ENCODE measurements around the gene ZDHHC20.

Gene ZDHHC20

GRCh38 chr13:21463424-21463823, 4.3 kb upstream of the ZDHHC20 start (continued):
- TF ChIP-seq, protein P1, sequence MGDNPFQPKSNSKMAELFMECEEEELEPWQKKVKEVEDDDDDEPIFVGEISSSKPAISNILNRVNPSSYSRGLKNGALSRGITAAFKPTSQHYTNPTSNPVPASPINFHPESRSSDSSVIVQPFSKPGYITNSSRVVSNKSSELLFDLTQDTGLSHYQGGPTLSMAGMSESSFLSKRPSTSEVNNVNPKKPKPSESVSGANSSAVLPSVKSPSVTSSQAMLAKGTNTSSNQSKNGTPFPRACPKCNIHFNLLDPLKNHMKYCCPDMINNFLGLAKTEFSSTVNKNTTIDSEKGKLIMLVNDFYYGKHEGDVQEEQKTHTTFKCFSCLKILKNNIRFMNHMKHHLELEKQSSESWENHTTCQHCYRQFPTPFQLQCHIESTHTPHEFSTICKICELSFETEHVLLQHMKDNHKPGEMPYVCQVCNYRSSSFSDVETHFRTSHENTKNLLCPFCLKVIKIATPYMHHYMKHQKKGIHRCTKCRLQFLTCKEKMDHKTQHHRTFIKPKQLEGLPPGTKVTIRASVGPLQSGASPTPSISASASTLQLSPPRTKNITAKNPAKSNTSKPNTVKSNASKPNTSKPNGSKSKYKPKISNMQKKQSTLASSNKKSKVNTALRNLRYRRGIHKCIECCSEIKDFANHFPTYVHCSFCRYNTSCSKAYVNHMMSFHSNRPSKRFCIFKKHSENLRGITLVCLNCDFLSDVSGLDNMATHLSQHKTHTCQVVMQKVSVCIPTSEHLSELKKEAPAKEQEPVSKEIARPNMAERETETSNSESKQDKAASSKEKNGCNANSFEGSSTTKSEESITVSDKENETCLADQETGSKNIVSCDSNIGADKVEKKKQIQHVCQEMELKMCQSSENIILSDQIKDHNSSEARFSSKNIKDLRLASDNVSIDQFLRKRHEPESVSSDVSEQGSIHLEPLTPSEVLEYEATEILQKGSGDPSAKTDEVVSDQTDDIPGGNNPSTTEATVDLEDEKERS (tag by site-specific recombination; IDR thresholded peaks at IDR 0.05) = no peak
- TF ChIP-seq ZBTB49 (tag by site-specific recombination; IDR thresholded peaks at IDR 0.05; ENCODE audit: low read depth) (no peak), KLF7 (tag by site-specific recombination; IDR thresholded peaks at IDR 0.05; ENCODE audit: borderline replicate concordance) (no peak), ZNF555 (tag by site-specific recombination; conservative IDR thresholded peaks at IDR 0.05) (no peak), ZNF350 (tag by site-specific recombination; IDR thresholded peaks at IDR 0.05) (no peak)

- Histone ChIP-seq H3K4me3 (ENCODE audit: low read depth, low read length) (no peak overlapping the region), H3K4me1 (ENCODE audit: control insufficient read depth, insufficient read depth, low read length) (no peaks in the 10 kb centered on the region), H3K27ac (ENCODE audit: extremely low read depth, low read depth, low read length) (no peak overlapping the region), H3K9me3 (ENCODE audit: control insufficient read depth, insufficient read depth, low read depth, low read length) (no peaks in the 10 kb centered on the region), H3K36me3 (ENCODE audit: control insufficient read depth in 2 of 2, insufficient read depth in 1 of 2, low read length in 2 of 2) (no peaks in the 10 kb centered on the region)
- POLR2A ChIA-PET = no interaction called here
- TF ChIP-seq ZNF624 (tag by site-specific recombination; IDR thresholded peaks at IDR 0.05) (no peak), ZNF561 (tag by site-specific recombination; IDR thresholded peaks at IDR 0.05; ENCODE audit: borderline replicate concordance) (no peak), ZNF660 (tag by site-specific recombination; IDR thresholded peaks at IDR 0.05) (no peak), ZNF654 (tag by site-specific recombination; IDR thresholded peaks at IDR 0.05; ENCODE audit: low read depth) (no peak), ZBTB7A (tag by site-specific recombination; IDR thresholded peaks at IDR 0.05; ENCODE audit: low read depth) (no peak), ZNF639 (tag by site-specific recombination; IDR thresholded peaks at IDR 0.05) (no peak), TSHZ1 (tag by site-specific recombination; IDR thresholded peaks at IDR 0.05; ENCODE audit: borderline replicate concordance) (no peak), ZNF629 (tag by site-specific recombination; IDR thresholded peaks at IDR 0.05) (no peak), ZNF768 (tag by site-specific recombination; IDR thresholded peaks at IDR 0.05) (no peak), ZNF311 (tag by site-specific recombination; IDR thresholded peaks at IDR 0.05; ENCODE audit: borderline replicate concordance) (no peak), PATZ1 (tag by site-specific recombination; IDR thresholded peaks at IDR 0.05) (no peak), KLF9 (tag by site-specific recombination; IDR thresholded peaks at IDR 0.05; ENCODE audit: low read depth) (no peak), ZIC2 (tag by site-specific recombination; IDR thresholded peaks at IDR 0.05) (no peak), ZNF610 (tag by site-specific recombination; IDR thresholded peaks at IDR 0.05; ENCODE audit: borderline replicate concordance) (no peak), ZNF785 (tag by site-specific recombination; IDR thresholded peaks at IDR 0.05) (no peak), ZNF701 (tag by site-specific recombination; IDR thresholded peaks at IDR 0.05) (no peak), ZNF155 (tag by site-specific recombination; IDR thresholded peaks at IDR 0.05) (no peak), ZNF473 (tag by site-specific recombination; IDR thresholded peaks at IDR 0.05) (no peak)
- CTCF ChIA-PET = no interaction called here
Measured at GRCh38 chr13:21461131-21461530, 2.0 kb upstream of the ZDHHC20 start.

All from HEK293 (cell line).